HG03469 (cell line): Measurements from ENCODE around the gene RAPGEF2.

Experiments used
- ATAC-seq: cut with Tn5 transposase; IDR thresholded peaks from one replicate; pipeline ENCODE4 v1.9.1; 2021; ENCODE audit warnings: mild to moderate bottlenecking, moderate library complexity, moderate number of reproducible peaks; ENCODE audit not compliant: unreplicated experiment

Gene RAPGEF2

DNA sequence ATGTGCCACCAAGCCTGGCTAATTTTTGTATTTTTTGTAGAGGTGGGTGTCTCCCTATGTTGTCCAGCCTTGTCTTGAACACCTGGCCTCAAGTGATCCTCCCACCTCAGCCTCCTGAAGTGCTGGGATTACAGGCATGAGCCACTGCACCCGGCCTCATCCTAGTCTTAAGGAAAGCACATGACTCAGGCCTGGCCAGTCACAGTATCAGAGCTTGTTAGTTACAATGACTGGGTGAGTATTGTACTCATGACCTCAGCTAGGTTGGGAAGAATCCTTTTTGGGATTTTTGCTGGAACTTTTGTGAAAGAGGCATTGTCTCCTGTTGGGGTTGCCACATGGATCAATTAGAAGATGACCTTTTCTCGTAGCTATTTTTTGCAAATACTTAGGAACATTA, 292.8 kb downstream of the RAPGEF2 start:
- ATAC-seq, result no peak

DNA sequence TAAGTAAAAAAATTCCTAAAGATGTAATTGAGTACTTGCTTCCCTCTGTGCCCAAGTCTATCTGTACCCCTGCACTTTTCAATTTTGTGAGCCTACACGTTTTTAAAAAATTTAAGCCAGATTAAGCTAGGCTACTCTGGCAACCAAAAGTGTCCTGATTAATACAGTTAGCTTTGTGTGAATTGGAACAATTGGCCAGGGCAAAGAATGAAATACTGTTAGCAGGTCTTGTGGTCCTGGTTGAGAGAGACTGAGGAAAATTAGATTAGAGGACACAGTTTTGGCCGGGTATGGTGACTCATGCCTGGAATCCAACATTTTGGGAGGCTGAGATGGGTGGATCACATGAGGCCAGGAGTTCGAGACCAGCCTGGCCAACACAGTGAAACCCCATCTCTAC, 293.3 kb downstream of the RAPGEF2 start:
- no peak for ATAC-seq

DNA sequence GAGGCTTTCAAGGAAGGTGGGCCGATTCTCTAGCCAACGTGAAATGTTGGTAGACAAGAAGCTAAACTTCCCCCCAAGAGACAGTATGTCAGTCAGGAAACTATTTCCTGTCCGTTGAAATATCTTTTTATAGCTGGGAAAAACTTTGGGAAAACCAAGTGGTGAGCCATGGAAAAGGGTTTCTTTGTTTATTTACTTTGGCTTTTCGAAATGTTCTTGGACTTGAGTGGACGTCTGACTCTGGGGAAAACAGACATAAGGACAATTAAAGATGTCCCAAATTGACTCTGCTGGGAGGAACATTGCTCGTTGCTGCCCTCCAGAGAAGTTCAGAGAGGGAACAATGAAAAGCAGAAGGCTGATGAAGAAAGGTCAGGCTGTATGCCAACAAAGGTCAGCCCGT, 295.4 kb downstream of the RAPGEF2 start:
- ATAC-seq, result no peak

DNA sequence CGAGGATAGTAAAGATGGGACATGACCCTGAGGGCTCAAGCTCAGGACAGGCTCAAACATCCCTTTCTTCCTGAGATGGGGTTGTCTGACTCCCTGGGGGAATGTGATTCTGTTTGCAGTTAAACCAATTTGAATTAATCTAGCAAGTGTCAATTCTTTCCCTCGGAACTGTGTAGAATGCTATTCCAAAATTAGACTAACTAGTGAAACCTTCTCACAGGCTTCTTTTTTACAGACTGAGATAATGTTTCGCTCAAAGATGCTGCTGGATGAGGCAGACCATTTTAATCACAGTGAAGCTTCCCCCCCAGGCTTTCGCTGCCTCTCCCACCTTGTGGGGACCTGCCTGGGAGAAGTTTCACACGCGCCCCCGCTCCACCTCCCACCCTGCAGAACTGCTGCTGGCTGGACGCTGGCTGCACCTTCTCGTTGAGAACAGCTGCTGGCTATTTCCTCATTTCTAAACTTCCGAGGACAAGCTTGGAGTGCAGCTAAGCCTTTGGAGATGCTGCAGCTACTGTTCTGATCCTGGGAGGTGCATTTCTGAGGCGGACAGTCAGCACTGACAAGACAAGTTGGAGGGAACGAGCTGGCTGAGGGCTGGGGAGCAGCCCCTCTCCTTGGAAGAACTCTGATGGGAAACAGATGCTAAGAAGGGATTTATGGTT, 297.8 kb downstream of the RAPGEF2 start:
- no peak for ATAC-seq

DNA sequence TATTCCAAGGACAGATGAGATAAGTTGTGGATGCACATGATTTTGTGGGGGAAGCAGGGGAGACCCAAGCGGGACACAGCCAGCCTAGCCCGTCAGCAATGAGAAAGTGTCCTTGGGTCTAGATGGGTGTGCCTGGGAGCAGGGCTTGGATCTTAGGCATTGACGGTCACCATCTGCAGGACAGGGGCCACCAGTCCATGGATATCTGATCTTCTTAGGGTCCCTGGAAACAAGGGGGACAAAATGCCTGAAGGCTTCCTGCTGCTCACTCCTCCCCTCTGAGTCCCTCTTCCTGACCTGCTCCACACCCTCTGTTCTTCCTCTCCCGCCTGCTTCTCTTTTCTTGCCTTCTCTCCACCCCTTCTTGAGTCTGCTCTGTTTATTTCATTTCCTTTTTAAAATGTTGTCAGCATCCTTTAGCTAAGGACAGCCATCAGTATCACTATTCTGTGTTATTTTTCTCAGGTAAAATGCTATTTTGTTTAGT, 298.4 kb downstream of the RAPGEF2 start:
- no peak for ATAC-seq

DNA sequence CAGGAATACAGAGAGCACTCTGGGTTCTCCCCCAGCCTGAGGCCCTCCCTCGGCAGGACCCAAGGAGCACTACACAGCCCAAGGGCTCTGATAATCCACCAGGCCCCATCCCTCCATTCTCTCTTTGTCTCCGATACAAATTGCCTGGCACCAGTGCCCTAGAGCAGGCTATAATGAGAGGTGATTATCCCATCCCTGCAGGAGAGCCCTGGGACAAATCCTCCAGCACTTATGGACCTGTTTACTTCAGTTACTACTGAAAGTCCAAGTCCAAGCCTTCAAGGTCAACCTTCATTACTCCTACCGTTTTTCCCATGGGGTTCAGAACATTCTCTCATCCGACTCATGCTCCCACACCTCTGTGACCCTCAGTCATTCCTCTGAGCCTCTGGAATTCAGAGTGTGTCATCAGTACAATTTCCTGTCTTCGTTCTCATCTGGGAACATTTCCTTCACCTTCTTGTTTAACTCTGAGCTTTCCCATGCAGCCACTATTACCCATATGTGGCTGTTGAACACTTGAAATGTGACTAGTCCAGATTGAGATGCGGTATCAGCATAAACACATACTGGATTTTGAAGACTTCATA, 299.0 kb downstream of the RAPGEF2 start:
- ATAC-seq, result no peak
